Cardiac fibroblast (primary cell): ENCODE measurements around the gene BRD9.
"Not testable (repeated sequence)": the region's sequence is repeated elsewhere in the genome, so short reads cannot be mapped to it uniquely, and the experiment has no call there.

Source experiments
- DNase-seq, 2 donors: peaks; one replicate each; pipeline versions ENCODE4 v3.0.0 to v3.0.0-alpha.2; 2010; ENCODE audit warnings: low read depth in 2 of 2
- H3K4me3 ChIP-seq, 2 donors: replicated peaks in 1 of 2; 1 replicate in 1 of 2; 2 replicates in 1 of 2; pipeline ENCODE4 v1.5.1; 2011; ENCODE audit warnings: low read depth in 2 of 2, low read length in 2 of 2, mild to moderate bottlenecking in 2 of 2, moderate library complexity in 1 of 2
- CTCF ChIP-seq: IDR thresholded peaks from one replicate; pipeline ENCODE4 v1.5.1; 2011; ENCODE audit warnings: low read depth, mild to moderate bottlenecking, low read length, inconsistent platforms

The BRD9 gene

DNA sequence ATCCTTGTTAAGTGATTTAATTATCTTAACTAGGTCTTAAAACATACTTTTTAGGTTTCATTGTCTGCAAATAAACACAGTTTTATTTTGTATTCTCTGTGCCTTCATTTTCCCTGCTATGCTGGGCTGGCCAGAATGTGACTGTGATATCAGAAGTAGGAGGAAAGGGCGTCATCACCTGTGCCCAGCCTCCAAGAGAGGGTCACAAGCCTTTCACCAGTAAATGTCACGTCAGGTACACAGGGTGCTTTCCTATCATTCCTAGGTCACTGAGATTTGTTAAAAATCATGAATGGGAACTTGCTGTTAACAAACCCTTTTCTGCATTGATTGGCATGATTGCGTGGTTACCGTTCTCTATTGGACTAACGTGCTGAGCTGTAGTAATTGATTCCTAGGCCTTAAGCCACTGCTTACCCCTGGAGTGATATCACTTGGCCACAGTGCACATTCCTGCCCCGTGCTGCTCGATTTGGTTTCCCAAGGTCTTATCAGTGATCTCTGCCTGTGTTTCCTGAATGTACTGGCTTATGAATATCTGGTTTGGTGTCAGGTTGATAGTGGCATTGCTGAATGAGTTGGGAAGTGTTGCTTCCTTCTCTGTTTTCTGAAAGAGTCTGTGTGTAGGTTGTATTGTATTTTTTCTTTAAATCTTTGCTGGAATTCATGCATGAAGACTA lies 56.5 kb downstream of the BRD9 start:
- not testable (repeated sequence) for DNase-seq, H3K4me3 ChIP-seq

DNA sequence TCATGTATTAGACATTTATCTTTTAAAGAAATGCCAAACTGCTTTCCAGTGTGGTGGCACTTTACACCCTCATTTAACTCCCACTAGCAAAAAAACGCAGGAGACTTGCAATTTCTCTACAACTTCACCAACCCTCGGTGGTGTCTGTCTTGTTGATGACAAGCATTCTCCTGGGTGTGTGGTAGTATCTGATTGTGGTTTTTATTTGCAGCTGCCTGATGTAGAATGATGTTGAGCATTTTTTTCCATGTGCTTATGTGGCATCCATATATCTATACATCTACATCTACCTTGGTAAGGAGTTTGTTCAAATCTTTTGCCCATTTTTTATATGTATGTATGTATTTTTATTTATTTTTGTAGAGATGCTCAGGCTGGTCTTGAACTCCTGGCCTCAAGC lies 58.6 kb downstream of the BRD9 start:
- H3K4me3 ChIP-seq, DNase-seq: not testable (repeated sequence)

- not testable (repeated sequence) for H3K4me3 ChIP-seq, DNase-seq
Observed at GRCh38 chr5:828194-828593, 64.4 kb downstream of the BRD9 start.

DNA sequence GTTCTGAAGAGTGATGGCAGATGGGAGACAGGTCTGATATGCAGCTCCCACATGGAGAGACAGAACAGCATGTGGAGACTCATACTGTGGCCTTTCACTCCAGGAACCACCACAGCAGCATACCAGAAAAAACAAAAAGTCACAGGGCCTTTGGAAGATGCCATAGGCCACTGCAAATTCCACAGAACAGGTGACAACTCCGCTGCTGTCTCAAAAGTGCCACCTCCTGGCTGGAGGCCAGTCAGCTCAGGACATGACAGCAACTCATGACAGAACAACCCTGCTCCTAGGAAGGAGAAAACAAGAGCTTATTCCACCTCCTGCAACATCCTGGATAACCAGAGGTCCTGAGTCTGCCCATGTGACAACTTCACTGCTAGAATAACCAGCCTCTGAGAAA lies 67.1 kb downstream of the BRD9 start:
- H3K4me3 ChIP-seq, DNase-seq: not testable (repeated sequence)

- TF ChIP-seq CTCF, result no peak
Observed at GRCh38 chr5:821504-821903, 71.1 kb downstream of the BRD9 start.

DNA sequence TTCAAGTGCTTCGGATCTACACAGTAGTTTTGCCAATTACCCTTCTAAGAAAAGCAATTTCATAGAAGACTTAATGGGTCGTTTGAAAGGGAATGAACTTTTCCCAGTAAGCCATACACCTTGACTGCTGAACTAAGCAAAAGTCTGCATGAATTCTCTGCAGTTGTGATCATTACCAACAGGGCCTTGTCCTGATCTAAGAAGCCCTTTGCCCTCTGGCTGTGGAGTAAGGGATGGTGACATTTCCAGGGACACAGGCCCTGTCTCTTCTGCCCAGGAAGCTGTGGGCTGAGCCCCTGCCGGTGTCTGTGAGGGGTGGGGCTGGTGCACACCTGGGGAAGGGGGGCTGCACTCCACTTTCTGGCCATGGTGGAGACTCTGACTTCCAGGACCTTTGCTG lies 72.4 kb downstream of the BRD9 start:
- H3K4me3 ChIP-seq, result no peak overlapping the region
- DNase-seq, result no peak
- no peak for TF ChIP-seq CTCF

More at GRCh38 chr5:821504-821903, 71.1 kb downstream of the BRD9 start:
- DNase-seq, result no peak
- no peak overlapping the region for H3K4me3 ChIP-seq

DNA sequence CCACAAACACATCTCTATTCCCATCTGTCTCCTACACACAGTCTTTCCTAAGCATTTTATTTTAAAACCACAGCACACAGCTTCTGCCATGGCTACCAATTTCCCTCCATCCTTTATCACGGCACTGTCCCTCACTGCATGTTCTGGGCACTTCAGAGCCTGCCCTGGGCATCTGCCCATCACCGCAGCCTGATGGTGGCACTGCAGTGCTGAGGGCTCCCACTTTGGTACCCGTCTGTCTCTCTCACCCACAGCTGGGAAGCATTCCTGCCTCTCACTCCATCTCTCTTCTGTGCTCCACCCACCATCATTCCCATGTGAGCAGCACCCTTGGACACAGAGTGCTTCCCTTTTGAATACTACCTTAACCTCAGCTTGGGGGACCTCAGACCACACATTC lies 73.5 kb downstream of the BRD9 start:
- TF ChIP-seq CTCF, result no peak

GRCh38 chr5:816176-816575 lies 76.4 kb downstream of the BRD9 start:
- H3K4me3 ChIP-seq, result no peak overlapping the region
- no peak for DNase-seq
- TF ChIP-seq CTCF, result no peak

More for the DNA sequence above, 73.5 kb downstream of the BRD9 start:
- H3K4me3 ChIP-seq, result no peak overlapping the region
- DNase-seq, result no peak

- DNase-seq, result no peak
- TF ChIP-seq CTCF, result no peak
- no peak overlapping the region for H3K4me3 ChIP-seq
Observed at GRCh38 chr5:815449-815848, 77.2 kb downstream of the BRD9 start.
